Duodenal mucosa (tissue), 2 donors: Measurements from ENCODE around the gene THSD1.
"Not testable (repeated sequence)": the region's sequence is repeated elsewhere in the genome, so short reads cannot be mapped to it uniquely, and the experiment has no call there.

ENCODE experiments used
- H3K27ac ChIP-seq: one replicate; pipeline ENCODE4 v1.7.0; 2013; ENCODE audit warnings: low read depth, low read length
- H3K27me3 ChIP-seq, 2 donors: one replicate each; pipeline ENCODE4 v1.7.0; 2013; ENCODE audit warnings: low read length in 2 of 2, control low read depth in 1 of 2; ENCODE audit not compliant: insufficient read depth in 2 of 2, control insufficient read depth in 1 of 2
- H3K36me3 ChIP-seq, 2 donors: one replicate each; pipeline ENCODE4 v1.7.0; 2013; ENCODE audit warnings: low read length in 2 of 2, control low read depth in 1 of 2; ENCODE audit not compliant: insufficient read depth in 2 of 2, control insufficient read depth in 1 of 2
- H3K4me1 ChIP-seq, 2 donors: one replicate each; pipeline ENCODE4 v1.7.0; 2013; ENCODE audit warnings: low read length in 2 of 2, control low read depth in 1 of 2; ENCODE audit not compliant: insufficient read depth in 2 of 2, control insufficient read depth in 1 of 2
- H3K4me3 ChIP-seq, 2 donors: one replicate each; pipeline ENCODE4 v1.7.0; 2013; ENCODE audit warnings: low read length in 2 of 2, low read depth in 1 of 2
- H3K9ac ChIP-seq, 2 donors: one replicate each; pipeline ENCODE4 v1.7.0; 2013; ENCODE audit warnings: low read length in 2 of 2, low read depth in 1 of 2
- H3K9me3 ChIP-seq, 2 donors: one replicate each; pipeline ENCODE4 v1.7.0; 2013; ENCODE audit warnings: low read length in 2 of 2, control low read depth in 1 of 2; ENCODE audit not compliant: control insufficient read depth in 1 of 2

The THSD1 gene

GRCh38 chr13:52344108-52344507 is 61.9 kb downstream of the THSD1 start:
- Histone ChIP-seq H3K27me3 (no peaks in the 10 kb centered on the region), H3K4me3 (no peak overlapping the region)

GRCh38 chr13:52342203-52342602 is 63.8 kb downstream of the THSD1 start:
- H3K4me1 ChIP-seq, H3K36me3 ChIP-seq, H3K9ac ChIP-seq, H3K27ac ChIP-seq, H3K9me3 ChIP-seq, H3K27me3 ChIP-seq, H3K4me3 ChIP-seq: not testable (repeated sequence)

More at GRCh38 chr13:52344108-52344507, 61.9 kb downstream of the THSD1 start:
- Histone ChIP-seq H3K4me1 (no peaks in the 10 kb centered on the region), H3K9ac (no peak overlapping the region), H3K36me3 (no peaks in the 10 kb centered on the region), H3K27ac (no peak overlapping the region), H3K9me3 (no peaks in the 10 kb centered on the region)

- H3K27me3 ChIP-seq, result not testable (repeated sequence)
These were observed 68.0 kb downstream of the THSD1 start for GRCh38 chr13:52337828-52338455.

GRCh38 chr13:52334107-52334506 is 71.9 kb downstream of the THSD1 start:
- not testable (repeated sequence) for H3K4me1 ChIP-seq, H3K4me3 ChIP-seq, H3K27me3 ChIP-seq, H3K9ac ChIP-seq, H3K9me3 ChIP-seq, H3K36me3 ChIP-seq, H3K27ac ChIP-seq

More at GRCh38 chr13:52337828-52338455, 68.0 kb downstream of the THSD1 start:
- not testable (repeated sequence) for H3K4me3 ChIP-seq, H3K9me3 ChIP-seq, H3K4me1 ChIP-seq, H3K27ac ChIP-seq, H3K36me3 ChIP-seq, H3K9ac ChIP-seq

GRCh38 chr13:52331844-52332243 is 74.1 kb downstream of the THSD1 start:
- not testable (repeated sequence) for H3K4me3 ChIP-seq, H3K27me3 ChIP-seq, H3K36me3 ChIP-seq, H3K9ac ChIP-seq, H3K27ac ChIP-seq, H3K9me3 ChIP-seq, H3K4me1 ChIP-seq
